DND-41 (cell line): ENCODE results near the gene CRACR2A.

ENCODE experiments used
- ATAC-seq: fragments of 200-7000 bp; cut with Tn5 transposase; 3 replicates; pipeline ENCODE4 v1.9.1; 2021; ENCODE audit warnings: low read depth; ENCODE audit not compliant: insufficient read depth
- DNase-seq: peaks from one replicate; pipeline ENCODE4 v3.0.0-alpha.2; 2020
- H2AFZ ChIP-seq: 2 replicates; pipeline ENCODE4 v1.6.0; 2012; ENCODE audit warnings: low read depth, low read length
- H3K27ac ChIP-seq: 2 replicates; pipeline ENCODE4 v1.5.1; 2012; ENCODE audit warnings: low read length, inconsistent platforms
- H3K27me3 ChIP-seq: fragments of 200-600 bp; sonication (generic); 2 replicates; pipeline ENCODE4 v1.6.0; 2012; ENCODE audit warnings: low read length, mild to moderate bottlenecking, inconsistent platforms; ENCODE audit not compliant: insufficient read depth, poor library complexity
- H3K36me3 ChIP-seq: 2 replicates; pipeline ENCODE4 v1.5.1; 2012; ENCODE audit warnings: low read length, inconsistent platforms; ENCODE audit not compliant: insufficient read depth
- H3K4me1 ChIP-seq: 2 replicates; pipeline ENCODE4 v1.5.1; 2012; ENCODE audit warnings: mild to moderate bottlenecking, low read length; ENCODE audit not compliant: insufficient read depth
- H3K4me2 ChIP-seq: 2 replicates; pipeline ENCODE4 v1.6.0; 2012; ENCODE audit warnings: mild to moderate bottlenecking, moderate library complexity, low read length, inconsistent platforms; ENCODE audit not compliant: insufficient read depth
- H3K4me3 ChIP-seq, 2 experiments: fragments of 200-600 bp in 1 of 2; shearing (Covaris generic) in 1 of 2; 2 replicates each; pipeline ENCODE4 v1.5.1; 2012 to 2016; ENCODE audit warnings: inconsistent platforms in 2 of 2, low read length in 2 of 2, mild to moderate bottlenecking in 2 of 2, low read depth in 1 of 2, moderate library complexity in 1 of 2
- H3K79me2 ChIP-seq: 2 replicates; pipeline ENCODE4 v1.6.0; 2012; ENCODE audit warnings: low read length, inconsistent platforms; ENCODE audit not compliant: insufficient read depth
- H3K9ac ChIP-seq: 2 replicates; pipeline ENCODE4 v1.6.0; 2012; ENCODE audit warnings: low read depth, mild to moderate bottlenecking, inconsistent platforms, low read length, moderate library complexity
- H3K9me3 ChIP-seq: 2 replicates; pipeline ENCODE4 v1.5.1; 2012; ENCODE audit warnings: low read length, moderate library complexity, mild to moderate bottlenecking, inconsistent platforms; ENCODE audit not compliant: insufficient read depth, severe bottlenecking
- H4K20me1 ChIP-seq: 2 replicates; pipeline ENCODE4 v1.6.0; 2012; ENCODE audit warnings: low read length; ENCODE audit not compliant: insufficient read depth
- CTCF ChIP-seq: IDR thresholded peaks from 2 replicates; pipeline ENCODE4 v1.5.1; 2012; ENCODE audit warnings: borderline replicate concordance, low read length, moderate library complexity, mild to moderate bottlenecking; ENCODE audit not compliant: poor library complexity, severe bottlenecking; ENCODE audit errors: extremely low read depth
- EZH2 ChIP-seq: IDR thresholded peaks from 3 replicates; pipeline ENCODE4 v1.6.1; 2012; ENCODE audit warnings: borderline replicate concordance, low read depth, mild to moderate bottlenecking, moderate library complexity, low read length, inconsistent platforms; ENCODE audit not compliant: severe bottlenecking

CRACR2A gene

GRCh38 chr12:3759878-3760277 is 7.0 kb upstream of the CRACR2A start:
- no peak overlapping the region for H2AFZ ChIP-seq
- H3K4me2 ChIP-seq = no peak overlapping the region
- no peaks in the 10 kb centered on the region for H4K20me1 ChIP-seq
- H3K4me1 ChIP-seq = peaks cover 2% of the 10 kb centered on the region
- no peak for ATAC-seq
- no peaks in the 10 kb centered on the region for H3K27me3 ChIP-seq
- H3K27ac ChIP-seq = no peak overlapping the region
- no peak for TF ChIP-seq CTCF
- no peak for TF ChIP-seq EZH2
- DNase-seq = no peak
- no peaks in the 10 kb centered on the region for H3K36me3 ChIP-seq
- H3K79me2 ChIP-seq = no peaks in the 10 kb centered on the region
- no peak overlapping the region for H3K9ac ChIP-seq
- no peak overlapping the region for H3K4me3 ChIP-seq
- no peaks in the 10 kb centered on the region for H3K9me3 ChIP-seq

- Histone ChIP-seq H3K9me3 (no peaks in the 10 kb centered on the region), H3K27ac (no peak overlapping the region), H3K9ac (no peak overlapping the region), H3K79me2 (peaks cover 19% of the 10 kb centered on the region), H4K20me1 (no peaks in the 10 kb centered on the region), H3K27me3 (no peaks in the 10 kb centered on the region), H3K4me1 (peaks cover 25% of the 10 kb centered on the region), H3K36me3 (no peaks in the 10 kb centered on the region), H2AFZ (no peak overlapping the region), H3K4me3 (no peak overlapping the region), H3K4me2 (no peak overlapping the region)
- TF ChIP-seq EZH2 (no peak), CTCF (no peak)
- ATAC-seq (no peak), DNase-seq (no peak)
Measured at GRCh38 chr12:3757261-3757660, 4.4 kb upstream of the CRACR2A start.

GRCh38 chr12:3755898-3756297 is 3.0 kb upstream of the CRACR2A start:
- no peaks in the 10 kb centered on the region for H3K36me3 ChIP-seq
- H3K4me2 ChIP-seq = no peak overlapping the region
- H3K4me1 ChIP-seq = peaks cover 38% of the 10 kb centered on the region
- ATAC-seq (no peak), DNase-seq (no peak)
- H3K9ac ChIP-seq = no peak overlapping the region
- no peak overlapping the region for H3K27ac ChIP-seq
- H4K20me1 ChIP-seq = no peaks in the 10 kb centered on the region
- H3K4me3 ChIP-seq = no peak overlapping the region
- no peaks in the 10 kb centered on the region for H3K9me3 ChIP-seq
- TF ChIP-seq EZH2 (no peak), CTCF (no peak)
- H3K27me3 ChIP-seq = no peaks in the 10 kb centered on the region
- no peak overlapping the region for H2AFZ ChIP-seq
- H3K79me2 ChIP-seq = peaks cover 32% of the 10 kb centered on the region
